ENCODE data around the gene IL17B. TPM values are rescaled to one million over a fixed set of nuclear protein-coding genes. Genes with fewer than 3 reads are reported as not detected.

The IL17B gene
- total and polyA plus RNA-seq, 2 of the 13 experiments (the other 11 are each of a cell fraction or from before 2014, with no cell fraction given) = 0.29 to 2.6 TPM

GRCh38 chr5:149428032-149428431, 48.9 kb upstream of the IL17B start (continued):
- TF ChIP-seq BCL3 (CRISPR knock-in tag; IDR thresholded peaks at IDR 0.05) (no peak), RORA (CRISPR knock-in tag; IDR thresholded peaks at IDR 0.05) (no peak), ZNF124 (CRISPR knock-in tag; IDR thresholded peaks at IDR 0.05) (no peak), ZNF281 (CRISPR knock-in tag; IDR thresholded peaks at IDR 0.05; ENCODE audit: borderline replicate concordance) (no peak), DNMT3B (CRISPR knock-in tag; conservative IDR thresholded peaks at IDR 0.05) (no peak), ZNF552 (CRISPR knock-in tag; IDR thresholded peaks at IDR 0.05; ENCODE audit: borderline replicate concordance) (no peak), HINFP (CRISPR knock-in tag; IDR thresholded peaks at IDR 0.05; ENCODE audit: low read depth) (no peak), MTA1 (CRISPR knock-in tag; IDR thresholded peaks at IDR 0.05; ENCODE audit: borderline replicate concordance) (no peak), SRF (IDR thresholded peaks at IDR 0.05; ENCODE audit: low read depth, low read length) (no peak)
